Psoas muscle (tissue), 8 donors: ENCODE data around the gene EIF5B. TPM values are rescaled to one million over a fixed set of nuclear protein-coding genes. Genes with fewer than 3 reads are reported as not detected.
"Not testable (repeated sequence)": the region's sequence is repeated elsewhere in the genome, so short reads cannot be mapped to it uniquely, and the experiment has no call there.

Experiments used
- ATAC-seq, 4 donors: fragments of 200-7000 bp; cut with Tn5 transposase; one replicate each; pipeline ENCODE4 v1.9.1; 2020; ENCODE audit warnings: moderate library complexity in 3 of 4, mild to moderate bottlenecking in 2 of 4
- DNase-seq, 2 donors: peaks; one replicate each; pipeline ENCODE4 v3.0.0-alpha.2; 2020
- H3K27ac ChIP-seq: fragments of 200-600 bp; one replicate; pipeline ENCODE4 v1.8.0; 2022
- H3K27me3 ChIP-seq, 3 donors: fragments of 200-600 bp in 1 of 3; one replicate each; pipeline versions ENCODE4 v1.6.1 to v1.8.0; 2013 to 2022; ENCODE audit warnings: low read length in 2 of 3, mild to moderate bottlenecking in 2 of 3, moderate library complexity in 1 of 3; ENCODE audit not compliant: insufficient read depth in 3 of 3
- H3K36me3 ChIP-seq, 2 donors: fragments of 200-600 bp in 1 of 2; one replicate each; pipeline versions ENCODE4 v1.6.1 to v1.8.0; 2013 to 2022; ENCODE audit warnings: low read depth in 1 of 2, mild to moderate bottlenecking in 1 of 2, moderate library complexity in 1 of 2; ENCODE audit not compliant: insufficient read depth in 1 of 2
- H3K4me1 ChIP-seq: fragments of 200-600 bp; one replicate; pipeline ENCODE4 v1.8.0; 2022
- H3K4me3 ChIP-seq: fragments of 200-600 bp; one replicate; pipeline ENCODE4 v1.8.0; 2022; ENCODE audit warnings: mild to moderate bottlenecking
- H3K9me3 ChIP-seq: fragments of 200-600 bp; one replicate; pipeline ENCODE4 v1.8.0; 2022
- WGBS, 3 donors: extraction: QIAGEN DNeasy Blood & Tissue Kit; methylation state at CpG; one replicate each; pipeline versions ENCODE4 v1.1.6 to v1.1.7; 2013; 5-methylcytosine and 5-hydroxymethylcytosine counted together
- intact Hi-C, 2 donors: fragments of 100-400 bp; cut with DNase I; formaldehyde crosslinking; loops; one replicate each; pipeline versions ENCODE4 v1.11.0 to v1.14.2; 2022
- polyA plus RNA-seq, 3 donors: library from polyadenylated mRNA; stranded (reverse); fragments of 200-250 nt; gene quantifications; one replicate each; pipeline ENCODE4 v1.2.3, GENCODE V29; 2013
- total RNA-seq, 4 donors: library from RNA; stranded (reverse); fragmentation: NEBNext Ultra II Directional in 2 of 4; extraction: Animal tissue kit (Norgen Biotek cat#: 25700) in 2 of 4; gene quantifications; one replicate each; pipeline versions ENCODE4 v1.2.1 to v1.2.4, GENCODE V29; 2021 to 2023
- TF ChIP-seq, protein P1 (sequence below): fragments of 200-600 bp; IDR thresholded peaks from one replicate; pipeline ENCODE4 v1.8.0; 2022; ENCODE audit warnings: antibody characterized with exemption
- donor health status: healthy with polysubstance abuse.
- donor health status: DM: no; HTN: no; CAD: no; lungs with moderate emphysema.
- donor health status: Bipolar disorder and iron deficiency.
- donor health status: healthy.
- donor health status: DM: yes; HTN: yes; CAD: no.
- donor health status: DM: no; HTN: no; CAD: no.
- donor health status: DM: no; HTN: no; CAD: no.
- donor health status: DM: yes; HTN: yes; CAD: no.

EIF5B gene
- total and polyA plus RNA-seq, 7 donors = 54.2 to 117 (median 81.0) TPM

GRCh38 chr2:99346218-99346617 lies 9.0 kb downstream of the EIF5B start:
- Histone ChIP-seq H3K9me3 (no peaks in the 10 kb centered on the region), H3K4me3 (no peak overlapping the region), H3K27ac (no peak overlapping the region), H3K36me3 (no peaks in the 10 kb centered on the region), H3K4me1 (peaks cover 7% of the 10 kb centered on the region), H3K27me3 (no peaks in the 10 kb centered on the region)
- TF ChIP-seq, protein P1, sequence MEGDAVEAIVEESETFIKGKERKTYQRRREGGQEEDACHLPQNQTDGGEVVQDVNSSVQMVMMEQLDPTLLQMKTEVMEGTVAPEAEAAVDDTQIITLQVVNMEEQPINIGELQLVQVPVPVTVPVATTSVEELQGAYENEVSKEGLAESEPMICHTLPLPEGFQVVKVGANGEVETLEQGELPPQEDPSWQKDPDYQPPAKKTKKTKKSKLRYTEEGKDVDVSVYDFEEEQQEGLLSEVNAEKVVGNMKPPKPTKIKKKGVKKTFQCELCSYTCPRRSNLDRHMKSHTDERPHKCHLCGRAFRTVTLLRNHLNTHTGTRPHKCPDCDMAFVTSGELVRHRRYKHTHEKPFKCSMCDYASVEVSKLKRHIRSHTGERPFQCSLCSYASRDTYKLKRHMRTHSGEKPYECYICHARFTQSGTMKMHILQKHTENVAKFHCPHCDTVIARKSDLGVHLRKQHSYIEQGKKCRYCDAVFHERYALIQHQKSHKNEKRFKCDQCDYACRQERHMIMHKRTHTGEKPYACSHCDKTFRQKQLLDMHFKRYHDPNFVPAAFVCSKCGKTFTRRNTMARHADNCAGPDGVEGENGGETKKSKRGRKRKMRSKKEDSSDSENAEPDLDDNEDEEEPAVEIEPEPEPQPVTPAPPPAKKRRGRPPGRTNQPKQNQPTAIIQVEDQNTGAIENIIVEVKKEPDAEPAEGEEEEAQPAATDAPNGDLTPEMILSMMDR = no peak
- DNase-seq (no peak), ATAC-seq (no peak)
- intact Hi-C loops = no loop called here

- no peak for ATAC-seq
- no peaks in the 10 kb centered on the region for H3K27me3 ChIP-seq
- H3K9me3 ChIP-seq = no peaks in the 10 kb centered on the region
- H3K36me3 ChIP-seq = no peaks in the 10 kb centered on the region
- DNase-seq = no peak
- no peak overlapping the region for H3K27ac ChIP-seq
- 85 to 93% (median 89%) methylated on average over 3 of the region's 3 CpGs for WGBS, 3 donors
- intact Hi-C loops = no loop called here
- H3K4me3 ChIP-seq = no peak overlapping the region
- TF ChIP-seq, protein P1 = no peak
- peaks cover 3% of the 10 kb centered on the region for H3K4me1 ChIP-seq
These were observed 11.0 kb downstream of the EIF5B start for GRCh38 chr2:99348173-99348572.

- TF ChIP-seq, protein P1 = no peak
- Histone ChIP-seq H3K4me3 (no peak overlapping the region), H3K27ac (no peak overlapping the region), H3K36me3 (no peaks in the 10 kb centered on the region), H3K27me3 (no peaks in the 10 kb centered on the region), H3K4me1 (peaks cover 3% of the 10 kb centered on the region), H3K9me3 (no peaks in the 10 kb centered on the region)
- DNase-seq (no peak), ATAC-seq (no peak)
- intact Hi-C loops = no loop called here
These were observed 13.0 kb downstream of the EIF5B start for GRCh38 chr2:99350194-99350593.

DNA sequence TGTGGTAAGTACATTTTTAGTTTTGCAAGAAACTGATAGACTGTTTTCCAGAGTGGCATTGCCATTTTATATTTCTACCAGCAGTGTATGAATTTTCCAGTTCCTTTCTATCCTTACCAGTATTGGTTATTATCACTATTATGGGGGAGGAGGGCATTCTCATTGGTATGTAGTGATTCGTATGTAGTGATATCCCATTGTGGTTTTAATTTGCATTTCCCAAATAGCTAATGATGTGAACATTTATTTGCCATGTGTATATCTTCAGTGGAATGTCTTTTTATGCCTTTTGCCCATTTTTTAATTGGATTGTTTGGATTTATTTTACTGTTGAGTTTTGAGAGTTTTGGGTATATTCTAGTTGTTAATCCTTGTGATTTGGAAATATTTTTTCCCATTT lies 16.9 kb downstream of the EIF5B start:
- H3K27me3 ChIP-seq = no peaks in the 10 kb centered on the region
- H3K4me1 ChIP-seq = peaks cover 19% of the 10 kb centered on the region
- intact Hi-C loops = no loop called here
- TF ChIP-seq, protein P1 = no peak
- 84 to 89% (median 89%) methylated on average over 1 of the region's 1 CpG for WGBS, 3 donors
- no peak overlapping the region for H3K27ac ChIP-seq
- ATAC-seq (no peak), DNase-seq (no peak)
- no peaks in the 10 kb centered on the region for H3K9me3 ChIP-seq
- H3K4me3 ChIP-seq = no peak overlapping the region
- H3K36me3 ChIP-seq = no peaks in the 10 kb centered on the region

DNA sequence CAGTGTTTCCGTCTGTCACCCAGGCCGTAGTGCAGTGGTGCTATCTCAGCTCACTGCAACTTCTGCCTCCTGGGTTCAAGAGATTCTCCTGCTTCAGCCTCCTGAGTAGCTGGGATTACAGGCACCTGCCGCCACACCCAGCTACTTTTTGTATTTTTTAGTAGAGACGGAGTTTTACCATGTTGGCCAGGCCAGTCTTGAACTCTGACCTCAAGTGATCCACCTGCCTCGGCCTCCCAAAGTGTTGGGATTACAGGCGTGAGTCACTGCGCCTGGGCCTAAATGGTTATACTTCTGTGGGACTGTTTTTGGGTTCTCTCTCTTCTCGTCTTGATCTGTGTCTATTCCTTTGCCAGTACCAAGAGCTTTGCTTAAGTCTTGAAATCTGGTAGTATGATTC lies 17.6 kb downstream of the EIF5B start:
- H3K36me3 ChIP-seq, H3K27me3 ChIP-seq, ATAC-seq, DNase-seq, intact Hi-C loops, H3K4me3 ChIP-seq, H3K9me3 ChIP-seq, H3K27ac ChIP-seq: not testable (repeated sequence)
- H3K4me1 ChIP-seq = peaks cover 15% of the 10 kb centered on the region
- 93 to 98% (median 97%) methylated on average over 8 of the region's 8 CpGs for WGBS, 3 donors
